H9 (cell line): ENCODE results near the gene BRPF1. TPM values are rescaled to one million over a fixed set of nuclear protein-coding genes. Genes with fewer than 3 reads are reported as not detected.
A peak's percentile ranks its signal among the peaks of the same experiment; 100 is the strongest.

Source experiments
- DNase-seq: peaks from one replicate; pipeline ENCODE4 v3.0.0-alpha.2; 2017
- H2AFZ ChIP-seq: one replicate; pipeline ENCODE4 v1.6.1; 2013; ENCODE audit warnings: mild to moderate bottlenecking, low read length, control low read depth, moderate library complexity
- H2AK5ac ChIP-seq: 2 replicates; pipeline ENCODE4 v1.6.1; 2013; ENCODE audit warnings: low read length, control low read depth, mixed read lengths; ENCODE audit not compliant: insufficient read length
- H2BK120ac ChIP-seq: one replicate; pipeline ENCODE4 v1.6.1; 2013; ENCODE audit warnings: low read depth, mild to moderate bottlenecking, low read length, control low read depth, inconsistent platforms; ENCODE audit not compliant: poor library complexity, severe bottlenecking
- H2BK12ac ChIP-seq: 2 replicates; pipeline ENCODE4 v1.6.1; 2013; ENCODE audit warnings: low read length, control low read depth, mixed read lengths, low read depth; ENCODE audit not compliant: insufficient read length
- H2BK15ac ChIP-seq: 2 replicates; pipeline ENCODE4 v1.6.1; 2013; ENCODE audit warnings: low read depth, low read length, control low read depth
- H2BK20ac ChIP-seq: one replicate; pipeline ENCODE4 v1.6.1; 2013; ENCODE audit warnings: low read depth, mild to moderate bottlenecking, low read length, control low read depth, inconsistent platforms; ENCODE audit not compliant: poor library complexity, severe bottlenecking
- H2BK5ac ChIP-seq: 2 replicates; pipeline ENCODE4 v1.6.1; 2013; ENCODE audit warnings: low read length, control low read depth, mixed read lengths; ENCODE audit not compliant: insufficient read length
- H3K14ac ChIP-seq: 2 replicates; pipeline ENCODE4 v1.6.1; 2013; ENCODE audit warnings: low read length, control low read depth; ENCODE audit not compliant: insufficient read depth
- H3K18ac ChIP-seq: 2 replicates; pipeline ENCODE4 v1.6.1; 2013; ENCODE audit warnings: low read depth, mild to moderate bottlenecking, mixed read lengths, low read length, control low read depth; ENCODE audit not compliant: insufficient read length
- H3K23ac ChIP-seq: 2 replicates; pipeline ENCODE4 v1.6.1; 2013; ENCODE audit warnings: low read length, control low read depth, mixed read lengths, low read depth; ENCODE audit not compliant: insufficient read length
- H3K23me2 ChIP-seq: 2 replicates; pipeline ENCODE4 v1.6.1; 2013; ENCODE audit warnings: low read depth, mild to moderate bottlenecking, mixed read lengths, low read length, control low read depth; ENCODE audit not compliant: insufficient read length, poor library complexity, severe bottlenecking
- H3K27ac ChIP-seq: 2 replicates; pipeline ENCODE4 v1.5.1; 2013; ENCODE audit warnings: low read length, control low read depth, mixed read lengths, low read depth; ENCODE audit not compliant: insufficient read length
- H3K27me3 ChIP-seq: 2 replicates; pipeline ENCODE4 v1.6.1; 2013; ENCODE audit warnings: low read length, control low read depth, inconsistent platforms; ENCODE audit not compliant: insufficient read depth
- H3K4ac ChIP-seq: 2 replicates; pipeline ENCODE4 v1.6.1; 2013; ENCODE audit warnings: low read depth, mild to moderate bottlenecking, control low read depth, inconsistent platforms, low read length, moderate library complexity
- H3K4me1 ChIP-seq: 2 replicates; pipeline ENCODE4 v1.6.1; 2013; ENCODE audit warnings: low read length, control low read depth, inconsistent platforms; ENCODE audit not compliant: insufficient read depth
- H3K4me2 ChIP-seq: 2 replicates; pipeline ENCODE4 v1.6.1; 2013; ENCODE audit warnings: low read length, control low read depth, mixed read lengths; ENCODE audit not compliant: insufficient read length, insufficient read depth
- H3K56ac ChIP-seq: 2 replicates; pipeline ENCODE4 v1.6.1; 2013; ENCODE audit warnings: low read depth, mild to moderate bottlenecking, mixed read lengths, low read length, control low read depth; ENCODE audit not compliant: insufficient read length
- H3K79me1 ChIP-seq: 2 replicates; pipeline ENCODE4 v1.6.1; 2013; ENCODE audit warnings: low read depth, mild to moderate bottlenecking, moderate library complexity, low read length, control low read depth, inconsistent platforms; ENCODE audit not compliant: insufficient read depth, poor library complexity, severe bottlenecking
- H3K79me2 ChIP-seq: 2 replicates; pipeline ENCODE4 v1.6.1; 2013; ENCODE audit warnings: low read length, control low read depth, inconsistent platforms; ENCODE audit not compliant: insufficient read depth
- H3K9ac ChIP-seq: 2 replicates; pipeline ENCODE4 v1.6.1; 2013; ENCODE audit warnings: low read length, control low read depth, mixed read lengths; ENCODE audit not compliant: insufficient read length; ENCODE audit errors: extremely low read depth
- H3K9me3 ChIP-seq: one replicate; pipeline ENCODE4 v1.6.1; 2013; ENCODE audit warnings: low read depth, low read length, inconsistent platforms; ENCODE audit not compliant: control insufficient read depth
- H3T11ph ChIP-seq: one replicate; pipeline ENCODE4 v1.6.1; 2013; ENCODE audit warnings: mild to moderate bottlenecking, low read length, control low read depth, inconsistent platforms
- H4K20me1 ChIP-seq: one replicate; pipeline ENCODE4 v1.6.1; 2013; ENCODE audit not compliant: control insufficient read depth, insufficient read length, insufficient read depth
- H4K5ac ChIP-seq: 2 replicates; pipeline ENCODE4 v1.6.1; 2013; ENCODE audit warnings: low read depth, mild to moderate bottlenecking, mixed read lengths, low read length, control low read depth; ENCODE audit not compliant: insufficient read length
- H4K8ac ChIP-seq: replicated peaks from 2 replicates; pipeline ENCODE4 v1.6.1; 2013; ENCODE audit warnings: low read length, control low read depth, mixed read lengths, low read depth; ENCODE audit not compliant: insufficient read length
- H4K91ac ChIP-seq: 2 replicates; pipeline ENCODE4 v1.6.1; 2013; ENCODE audit warnings: low read depth, mild to moderate bottlenecking, moderate library complexity, mixed read lengths, low read length, control low read depth; ENCODE audit not compliant: insufficient read length
- H3K27ac Mint-ChIP-seq, 3 experiments: 2 replicates in 2 of 3; 3 replicates in 1 of 3; pipeline ENCODE4 v1.8.0; 2020 to 2021; ENCODE audit warnings: mixed read lengths in 3 of 3, mild to moderate bottlenecking in 1 of 3, moderate library complexity in 1 of 3
- H3K27me3 Mint-ChIP-seq: 2 replicates; pipeline ENCODE4 v1.8.0; 2021; ENCODE audit warnings: low read depth, mild to moderate bottlenecking, moderate library complexity, mixed read lengths
- H3K36me3 Mint-ChIP-seq, 3 experiments: 2 replicates in 2 of 3; 3 replicates in 1 of 3; pipeline ENCODE4 v1.8.0; 2020 to 2021; ENCODE audit warnings: low read depth in 3 of 3, mixed read lengths in 3 of 3; ENCODE audit not compliant: insufficient read depth in 1 of 3
- H3K4me1 Mint-ChIP-seq, 2 experiments: 2 replicates each; pipeline ENCODE4 v1.8.0; 2020; ENCODE audit warnings: mixed read lengths in 2 of 2
- H3K4me3 Mint-ChIP-seq, 2 experiments: 2 replicates in 1 of 2; 3 replicates in 1 of 2; pipeline ENCODE4 v1.8.0; 2020 to 2021; ENCODE audit warnings: mild to moderate bottlenecking in 2 of 2, mixed read lengths in 2 of 2, moderate library complexity in 1 of 2
- H3K9me3 Mint-ChIP-seq, 2 experiments: 2 replicates in 1 of 2; 3 replicates in 1 of 2; pipeline ENCODE4 v1.8.0; 2020; ENCODE audit warnings: mild to moderate bottlenecking in 2 of 2, mixed read lengths in 2 of 2, moderate library complexity in 1 of 2
- CTCF ChIP-seq: fragments of 200-600 bp; sonication (generic); conservative IDR thresholded peaks from 3 replicates; pipeline ENCODE4 v1.8.0; 2021; ENCODE audit warnings: antibody characterized with exemption, mild to moderate bottlenecking
- WGBS: extraction: QIAGEN DNeasy Blood & Tissue Kit; methylation state at CpG from one replicate; pipeline ENCODE4 v1.1.7; 2013; ENCODE audit warnings: missing lambda C conversion rate, low lambda C conversion rate, mixed read lengths; ENCODE audit not compliant: insufficient read length; ENCODE audit errors: extremely low coverage; 5-methylcytosine and 5-hydroxymethylcytosine counted together
- total RNA-seq: library from RNA; stranded (reverse); gene quantifications from 2 replicates; pipeline ENCODE4 v1.2.1, GENCODE V29; 2021

The BRPF1 gene
- total RNA-seq, 1 experiment from 2014 or later: 38.6 TPM

GRCh38 chr3:9732080-9732739 is 675 bp downstream of the BRPF1 start:
- Histone ChIP-seq H3K27ac (no peak overlapping the region), H3K56ac (no peak overlapping the region), H2BK20ac (no peak overlapping the region), H3K79me1 (peaks cover 4% of the 10 kb centered on the region), H2BK15ac (no peak overlapping the region), H4K20me1 (peaks cover 2% of the 10 kb centered on the region), H3K79me2 (peaks cover 13% of the 10 kb centered on the region; the same call in 1 of the 2 replicates), H3K4ac (no peak overlapping the region), H3K9ac (peak overlapping the region; percentile 84), H4K8ac (no peak overlapping the region), H2BK5ac (no peak overlapping the region), H3K27me3 (no peaks in the 10 kb centered on the region), H3K14ac (peak overlapping the region; percentile 70), H4K5ac (no peak overlapping the region), H3K9me3 (no peaks in the 10 kb centered on the region), H3K18ac (no peak overlapping the region), H3K4me1 (no peaks in the 10 kb centered on the region), H2AFZ (no peak overlapping the region), H3K4me2 (peak overlapping the region; percentile 85), H2AK5ac (no peak overlapping the region), H2BK120ac (no peak overlapping the region), H3K23me2 (peaks cover 12% of the 10 kb centered on the region), H4K91ac (peak overlapping the region; percentile 15), H3T11ph (no peak overlapping the region), H3K23ac (no peak overlapping the region), H2BK12ac (no peak overlapping the region)
- Mint-ChIP-seq H3K4me3 (peak overlapping the region; percentile 88 to 91), H3K9me3 (no peaks in the 10 kb centered on the region; a peak in 1 of 5 replicates), H3K27me3 (no peaks in the 10 kb centered on the region), H3K27ac (peak overlapping the region in 2 of 3 experiments; percentile 85 to 87; a peak in 4 of 7 replicates), H3K4me1 (peaks cover 17 to 24% of the 10 kb centered on the region in 2 experiments), H3K36me3 (peaks cover 14 to 37% (median 31%) of the 10 kb centered on the region in 3 experiments; a peak in 6 of 7 replicates)
- TF ChIP-seq CTCF: no peak
- DNase-seq: no peak
- WGBS: no CpG with 5 or more reads among the region's 41 CpGs
